H54 (cell line): ENCODE results near the gene WDR11.
"Not testable (repeated sequence)": the region's sequence is repeated elsewhere in the genome, so short reads cannot be mapped to it uniquely, and the experiment has no call there.

Source experiments
- DNase-seq: peaks from one replicate; pipeline ENCODE4 v3.0.0; 2011; ENCODE audit warnings: low spot score, mixed read lengths; ENCODE audit not compliant: insufficient read length
- FAIRE-seq: peaks from 3 replicates; lab custom pipeline; 2011; peaks lifted over from hg19 to GRCh38; lab: Jason Lieb, UNC
- POLR2A ChIP-seq: IDR thresholded peaks from 2 replicates; pipeline ENCODE4 v1.6.1; 2011; ENCODE audit warnings: low read depth, mild to moderate bottlenecking, low read length

Gene WDR11

DNA sequence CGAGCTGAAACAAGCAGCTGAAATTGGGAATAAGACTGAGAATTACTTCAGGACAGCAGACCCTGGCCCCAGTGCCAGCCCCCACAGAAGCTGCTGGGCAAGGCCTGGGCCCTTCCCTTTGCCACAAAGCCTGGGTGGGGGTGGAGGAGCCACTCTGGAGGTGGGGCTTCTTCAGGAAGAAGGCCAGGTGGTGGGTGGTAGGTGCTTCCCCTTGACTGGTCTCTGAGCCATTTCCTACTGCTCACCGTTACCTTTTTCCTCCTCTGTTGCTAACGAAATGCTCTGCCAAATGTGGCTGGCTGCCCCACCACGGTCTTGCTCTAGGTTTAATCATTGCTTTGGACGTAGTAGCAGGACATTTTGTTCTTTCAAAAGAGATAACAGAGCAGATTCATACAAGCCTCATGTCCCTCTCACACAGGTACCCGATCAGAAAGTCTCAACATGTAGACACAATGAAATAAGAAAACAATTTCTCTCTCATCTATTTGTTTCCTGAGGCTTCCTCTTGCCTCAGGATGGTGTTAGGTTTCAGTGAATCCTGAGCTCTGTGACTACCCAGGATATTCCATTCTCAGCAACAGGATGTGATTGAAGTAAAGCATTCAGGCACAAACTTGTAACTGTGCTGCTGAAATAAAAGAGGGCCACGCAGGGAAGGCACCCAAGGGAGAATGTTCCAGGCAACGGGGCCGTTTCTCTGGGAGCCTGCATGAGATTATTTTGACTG, 66.5 kb downstream of the WDR11 start:
- no peak for TF ChIP-seq POLR2A
- DNase-seq (no peak), FAIRE-seq (no peak)

DNA sequence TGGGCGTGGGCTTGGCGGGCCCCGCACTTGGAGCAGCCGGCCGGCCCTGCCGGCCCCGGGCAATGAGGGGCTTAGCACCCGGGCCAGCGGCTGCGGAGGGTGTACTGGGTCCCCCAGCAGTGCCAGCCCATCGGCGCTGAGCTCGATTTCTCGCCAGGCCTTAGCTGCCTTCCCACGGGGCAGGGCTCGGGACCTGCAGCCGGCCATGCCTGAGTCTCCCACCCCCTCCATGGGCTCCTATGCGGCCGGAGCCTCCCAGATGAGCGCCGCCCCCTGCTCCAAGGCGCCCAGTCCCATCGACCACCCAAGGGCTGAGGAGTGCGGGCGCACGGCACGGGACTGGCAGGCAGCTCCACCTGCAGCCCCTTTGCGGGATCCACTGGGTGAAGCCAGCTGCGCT, 72.7 kb downstream of the WDR11 start:
- not testable (repeated sequence) for DNase-seq

DNA sequence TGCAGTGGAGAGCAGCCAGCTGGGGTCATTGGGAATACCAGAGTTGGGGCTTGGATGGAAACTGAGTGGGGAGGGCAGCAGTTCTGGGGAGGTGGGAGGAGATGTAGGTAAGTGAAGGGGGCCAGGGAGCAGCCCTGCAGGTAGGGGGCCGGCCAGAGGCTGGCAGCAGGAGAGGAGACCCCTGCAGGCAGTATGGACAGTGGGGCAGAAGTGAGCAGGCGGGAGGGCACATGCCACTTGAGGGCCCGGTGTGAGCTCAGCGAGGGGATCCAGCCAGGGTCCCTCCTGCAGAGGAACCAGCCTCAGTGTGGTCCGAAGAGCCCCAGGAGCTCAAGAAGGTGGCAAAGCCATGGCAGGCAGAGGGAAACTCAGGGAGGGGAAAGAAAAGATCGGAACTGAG, 75.4 kb downstream of the WDR11 start:
- no peak for DNase-seq
- FAIRE-seq: no peak
- no peak for TF ChIP-seq POLR2A

More for the DNA sequence above, 72.7 kb downstream of the WDR11 start:
- not testable (repeated sequence) for FAIRE-seq

DNA sequence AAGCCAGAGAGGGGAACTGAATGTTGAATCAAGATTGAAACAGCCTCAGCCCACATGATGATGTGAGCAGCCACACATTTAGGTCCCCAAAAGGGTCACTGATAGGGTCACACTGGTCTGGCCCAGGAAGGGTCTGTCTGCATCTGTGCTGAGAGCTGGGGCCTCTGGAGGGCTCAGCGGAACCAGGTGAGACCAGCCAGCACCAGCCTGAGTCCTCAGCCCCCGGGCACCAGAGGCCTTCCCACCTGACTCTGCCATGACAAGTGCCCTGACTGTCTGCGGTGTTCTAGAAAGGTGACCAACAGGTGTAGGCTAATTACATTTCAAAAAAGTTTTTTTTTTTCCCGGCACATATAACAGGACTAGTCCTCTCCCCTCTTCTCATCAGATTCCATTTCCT, 76.2 kb downstream of the WDR11 start:
- no peak for TF ChIP-seq POLR2A
- FAIRE-seq: no peak
- DNase-seq: no peak

DNA sequence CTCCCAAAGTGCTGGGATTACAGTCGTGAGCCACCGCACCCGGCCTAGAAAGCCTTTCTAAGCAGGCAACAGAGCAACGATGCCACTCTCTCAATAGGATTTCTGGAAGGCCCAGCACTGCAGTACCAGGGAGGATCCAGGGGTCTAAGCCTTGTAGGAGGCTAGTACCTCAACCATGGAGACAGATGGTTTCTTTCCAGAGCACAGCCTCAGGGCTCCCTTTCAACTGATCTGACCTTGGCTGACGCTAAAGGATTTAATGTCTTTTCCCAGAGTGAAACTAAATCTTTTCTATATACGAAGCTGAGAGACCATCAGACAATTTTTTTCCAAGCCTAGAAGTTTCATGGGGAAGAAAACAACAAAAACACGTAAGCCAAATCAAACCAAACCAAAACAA, 78.0 kb downstream of the WDR11 start:
- TF ChIP-seq POLR2A: no peak
- no peak for DNase-seq
- FAIRE-seq: no peak

DNA sequence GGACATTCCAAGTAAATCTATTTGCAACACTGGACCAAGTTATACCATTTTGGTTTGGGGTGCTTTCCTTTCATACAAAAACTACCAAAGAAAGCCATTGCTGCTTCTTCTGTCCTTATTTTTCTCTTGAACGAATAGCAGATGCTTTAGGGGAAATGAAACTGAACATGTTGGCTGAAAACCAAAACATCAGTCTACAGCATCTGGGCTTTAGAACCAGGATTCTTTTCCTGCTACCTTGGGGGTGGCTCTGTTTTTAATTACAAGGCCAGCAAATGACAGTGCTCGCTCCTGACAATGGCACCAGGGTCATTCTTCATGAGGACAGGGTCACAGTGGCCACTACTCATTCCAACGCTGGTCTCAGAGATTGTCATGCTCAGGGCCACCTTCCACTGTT, 80.3 kb downstream of the WDR11 start:
- no peak for DNase-seq
- no peak for FAIRE-seq

DNA sequence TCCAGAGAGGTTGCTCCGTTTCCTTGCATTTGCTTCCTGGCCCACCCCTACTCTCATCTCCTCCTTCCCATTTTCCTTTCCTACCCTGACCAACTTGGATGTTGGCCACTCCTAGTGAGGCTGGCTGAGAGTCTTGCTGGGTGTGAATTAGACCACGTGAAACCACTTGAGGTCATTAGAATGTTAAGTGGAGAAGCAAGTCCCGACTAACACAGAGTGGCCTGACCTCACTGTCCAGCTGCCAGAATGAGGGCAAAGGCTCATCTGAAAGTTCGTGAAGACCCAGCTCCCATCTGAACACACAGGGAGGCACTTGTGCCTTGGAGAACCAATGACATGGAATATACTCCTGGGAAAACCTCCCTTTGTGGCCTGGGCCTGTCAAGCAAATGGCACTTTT, 80.8 kb downstream of the WDR11 start:
- DNase-seq: no peak
- TF ChIP-seq POLR2A: no peak
- FAIRE-seq: no peak

More for the DNA sequence above, 80.3 kb downstream of the WDR11 start:
- no peak for TF ChIP-seq POLR2A

DNA sequence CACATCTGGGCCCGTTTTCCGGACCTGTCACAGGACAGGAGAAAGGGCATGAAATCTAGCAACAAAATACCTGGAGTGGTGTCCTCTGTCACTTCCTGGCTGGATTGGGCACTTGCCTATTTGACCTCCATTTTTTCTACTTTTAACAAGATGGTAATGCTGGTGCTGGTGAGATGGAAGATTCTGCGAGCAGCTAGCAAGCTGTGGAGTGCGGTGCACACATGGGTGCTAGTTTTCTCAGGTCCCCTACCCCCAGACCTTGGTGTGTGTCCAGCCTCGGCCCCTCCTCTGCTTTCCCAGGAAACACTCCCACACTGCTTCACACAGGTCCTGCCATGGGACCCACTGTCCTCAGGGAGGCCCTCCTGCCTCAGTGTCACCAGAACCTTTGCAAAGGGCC, 87.7 kb downstream of the WDR11 start:
- TF ChIP-seq POLR2A: no peak
- DNase-seq: no peak

DNA sequence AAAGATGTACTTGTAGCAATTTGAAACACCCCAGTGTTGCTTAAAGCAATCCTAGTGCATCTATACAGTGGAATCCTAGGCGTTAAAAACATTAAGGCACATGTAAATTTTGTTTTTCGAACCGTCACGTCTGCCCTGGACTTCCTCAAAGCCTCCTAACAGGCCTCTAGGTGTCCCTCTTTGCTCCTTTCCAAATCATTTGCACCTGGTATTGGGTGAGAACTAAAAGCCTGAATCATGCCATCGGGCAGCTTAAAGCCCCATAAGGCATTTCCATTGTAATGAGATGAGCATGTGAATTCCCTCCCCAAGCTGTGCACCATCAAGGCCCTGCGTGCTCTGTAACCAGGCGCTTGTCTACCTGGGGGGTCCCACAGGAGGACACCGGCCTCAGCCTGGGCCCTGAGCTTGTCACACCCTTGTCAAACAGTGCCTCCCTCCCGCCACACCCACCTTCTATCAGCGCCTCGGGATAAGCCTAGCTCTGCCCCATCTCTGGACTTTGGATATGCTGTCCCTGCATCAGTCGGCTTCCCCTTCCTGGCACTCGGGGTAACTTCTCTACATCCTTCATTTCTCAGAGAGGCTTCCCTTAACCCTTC, 89.2 kb downstream of the WDR11 start:
- FAIRE-seq (no peak), DNase-seq (no peak)
- TF ChIP-seq POLR2A: no peak

More for the DNA sequence above, 87.7 kb downstream of the WDR11 start:
- no peak for FAIRE-seq

DNA sequence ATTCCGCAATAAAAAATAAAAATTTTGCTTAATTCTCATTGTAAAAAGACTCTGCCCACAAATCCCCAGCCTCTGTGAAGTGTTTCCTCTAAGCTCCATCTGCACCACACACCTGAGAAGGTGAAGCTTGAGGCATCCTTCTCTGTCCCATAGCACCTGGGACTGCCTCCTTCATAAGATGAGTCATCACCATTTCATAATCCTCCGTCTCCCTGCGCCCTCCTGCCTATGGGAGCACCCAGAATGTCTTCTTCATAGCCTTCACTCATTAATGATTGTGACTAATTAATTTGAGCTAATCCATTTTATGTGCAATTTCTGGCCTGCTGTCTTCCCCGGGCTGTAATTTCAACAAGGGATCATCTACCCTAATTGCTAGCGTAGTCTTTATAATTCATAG, 90.3 kb downstream of the WDR11 start:
- TF ChIP-seq POLR2A: no peak
- DNase-seq (no peak), FAIRE-seq (no peak)

DNA sequence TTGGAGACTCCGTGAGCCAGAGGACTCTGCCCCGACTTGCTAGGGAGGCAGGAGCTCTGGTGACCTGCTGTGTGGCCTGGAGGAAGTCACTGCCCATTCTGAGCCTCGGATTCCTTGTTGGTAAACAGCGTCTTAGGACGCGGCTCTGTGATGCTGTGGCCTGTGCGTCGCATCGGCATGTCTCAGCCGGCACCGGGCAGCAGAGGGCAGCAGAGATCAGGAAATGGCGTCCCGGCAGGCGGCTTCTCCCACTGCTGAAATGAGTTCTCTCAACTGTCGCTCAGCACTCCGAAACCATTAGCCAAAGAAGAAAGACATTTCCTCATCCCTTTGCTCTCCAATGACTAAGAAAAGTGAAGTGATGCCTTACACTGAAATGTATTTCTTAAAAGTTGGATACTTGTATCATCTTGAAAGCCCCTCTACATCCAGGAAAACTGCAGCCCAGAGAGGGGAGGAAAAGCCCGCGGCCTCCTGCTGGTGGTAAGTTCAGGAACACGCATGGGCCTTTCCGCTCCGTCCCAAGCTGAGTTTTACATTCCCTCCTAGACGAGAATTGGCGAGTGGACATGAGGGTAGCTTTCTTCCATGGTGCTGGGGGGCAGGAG, 91.7 kb downstream of the WDR11 start:
- TF ChIP-seq POLR2A: no peak
- DNase-seq: peak; percentile 61
- peak; percentile 15 for FAIRE-seq

DNA sequence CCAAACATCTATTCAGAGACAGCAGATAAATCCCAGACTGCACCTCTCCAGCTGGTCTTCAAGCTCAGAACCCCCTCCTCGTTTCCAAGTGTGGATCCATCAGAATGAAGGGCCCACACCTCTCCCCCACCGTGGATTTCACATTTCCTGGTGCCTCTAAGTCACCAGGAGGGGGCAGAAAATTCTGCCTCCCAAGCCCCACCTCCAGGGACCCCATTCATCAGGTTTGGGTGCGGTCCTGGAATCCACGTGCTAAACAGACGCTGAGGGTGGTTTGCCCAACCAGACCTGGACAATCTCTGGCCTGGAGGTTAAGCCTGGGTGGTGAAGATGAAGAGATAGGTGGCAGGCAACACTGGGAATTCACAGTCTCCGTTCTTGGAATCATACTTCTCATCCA, 92.4 kb downstream of the WDR11 start:
- TF ChIP-seq POLR2A: no peak
- FAIRE-seq: no peak
- no peak for DNase-seq

DNA sequence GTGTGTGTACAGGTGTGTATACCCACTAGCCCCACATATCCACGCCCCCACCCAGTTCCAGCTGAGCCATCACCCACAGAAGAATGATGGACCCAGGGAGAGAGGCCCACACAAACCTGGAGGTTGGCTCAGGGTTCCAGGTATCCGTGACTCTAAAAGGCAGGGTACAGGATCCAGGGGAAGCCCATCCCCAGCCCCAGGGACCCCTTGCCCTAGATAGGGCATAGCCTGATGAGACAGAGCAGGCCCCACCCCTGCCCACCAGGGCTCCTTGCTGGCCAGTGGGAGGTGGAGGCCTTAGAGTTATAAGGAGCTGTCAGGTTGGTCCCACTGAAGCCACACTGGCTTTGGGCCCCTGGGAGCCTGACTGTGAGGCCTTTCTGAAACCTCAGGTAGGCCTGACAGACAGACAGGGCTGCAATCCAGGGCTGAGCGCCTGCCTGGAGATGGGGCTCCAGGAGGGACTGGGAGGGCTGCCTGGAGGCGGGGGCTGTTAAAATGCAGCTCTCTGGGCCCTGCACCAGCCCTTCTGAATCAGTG, 93.5 kb downstream of the WDR11 start:
- no peak for TF ChIP-seq POLR2A
- DNase-seq (no peak), FAIRE-seq (no peak)

DNA sequence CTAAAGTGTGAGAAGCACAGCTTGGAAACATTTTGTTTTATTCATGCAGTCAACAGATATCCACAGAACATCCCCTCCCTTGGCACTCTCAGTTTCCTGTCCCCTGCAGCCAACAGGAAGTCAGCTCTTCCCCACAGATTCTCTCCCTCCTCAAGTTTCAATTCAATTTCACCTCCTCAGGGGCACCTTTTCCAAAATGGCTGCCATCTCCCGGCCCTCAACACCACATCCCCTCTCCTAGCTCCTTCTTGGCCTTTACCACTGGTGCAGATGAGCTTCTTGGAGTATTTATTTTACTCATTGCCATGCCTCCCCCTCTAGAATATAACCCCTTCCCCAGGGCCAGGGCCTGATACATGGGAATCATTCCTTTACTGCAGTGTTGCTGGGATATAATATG, 94.0 kb downstream of the WDR11 start:
- FAIRE-seq (no peak), DNase-seq (no peak)
- TF ChIP-seq POLR2A: no peak
